GM18861 (cell line): ENCODE data around the gene TM4SF18.

ENCODE experiments used
- ATAC-seq: cut with Tn5 transposase; IDR thresholded peaks from one replicate; pipeline ENCODE4 v1.9.1; 2021; ENCODE audit not compliant: unreplicated experiment

Gene TM4SF18

DNA sequence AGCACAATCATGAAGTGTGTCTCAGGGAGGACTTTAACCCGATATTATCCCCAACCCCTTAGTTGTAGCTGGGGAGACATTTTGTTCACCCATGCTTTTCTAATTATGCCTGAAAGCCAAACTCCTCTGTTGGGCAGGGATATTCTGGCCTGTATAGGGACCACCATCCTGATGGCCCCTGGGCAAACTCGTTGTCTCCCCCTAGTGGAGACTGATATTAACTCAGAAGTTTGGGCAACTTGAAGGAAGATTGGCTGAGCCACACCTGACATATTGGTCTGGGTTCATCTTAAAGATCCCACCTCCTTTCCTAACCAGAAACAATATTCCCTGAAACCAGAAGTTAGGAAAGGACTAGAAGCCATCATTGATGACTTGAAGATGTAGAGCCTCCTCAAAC is 42.3 kb downstream of the TM4SF18 start:
- no peak for ATAC-seq

DNA sequence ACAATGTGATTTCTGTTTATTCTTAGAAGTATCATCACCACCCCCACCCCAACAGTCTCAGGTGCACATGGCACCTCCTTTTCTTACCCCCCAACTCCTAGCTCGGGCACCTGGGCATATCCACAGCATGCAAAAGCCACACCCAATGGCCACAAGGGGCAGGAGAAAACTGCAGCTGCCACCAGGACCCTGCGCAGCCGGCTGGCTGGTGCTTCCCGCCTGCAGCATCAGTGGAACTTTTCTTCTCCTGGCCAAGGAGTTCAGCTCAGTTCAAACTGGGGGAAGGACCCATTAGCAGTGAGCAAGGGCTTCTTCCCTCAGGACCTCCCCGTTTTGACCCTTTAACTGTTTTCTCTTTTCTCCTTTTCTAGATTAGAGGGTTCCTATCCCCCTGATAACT is 44.8 kb downstream of the TM4SF18 start:
- no peak for ATAC-seq

DNA sequence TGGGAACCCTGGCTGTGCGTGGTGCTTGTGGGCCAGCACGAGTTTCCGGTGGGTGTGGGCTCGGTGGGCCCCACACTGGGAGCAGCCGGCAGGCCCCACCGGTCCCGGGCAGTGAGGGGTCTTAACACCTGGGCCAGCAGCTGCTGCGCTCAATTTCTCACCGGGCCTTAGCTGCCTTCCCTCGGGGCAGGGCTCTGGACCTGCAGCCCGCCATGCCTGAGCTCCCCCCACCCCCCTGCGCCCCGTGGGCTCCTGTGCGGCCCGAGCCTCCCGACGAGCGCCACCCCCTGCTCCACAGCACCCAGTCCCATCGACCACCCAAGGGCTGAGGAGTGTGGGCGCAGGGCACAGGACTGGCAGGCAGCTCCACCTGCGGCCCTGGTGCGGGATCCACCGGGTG is 49.4 kb downstream of the TM4SF18 start:
- ATAC-seq, result no peak

DNA sequence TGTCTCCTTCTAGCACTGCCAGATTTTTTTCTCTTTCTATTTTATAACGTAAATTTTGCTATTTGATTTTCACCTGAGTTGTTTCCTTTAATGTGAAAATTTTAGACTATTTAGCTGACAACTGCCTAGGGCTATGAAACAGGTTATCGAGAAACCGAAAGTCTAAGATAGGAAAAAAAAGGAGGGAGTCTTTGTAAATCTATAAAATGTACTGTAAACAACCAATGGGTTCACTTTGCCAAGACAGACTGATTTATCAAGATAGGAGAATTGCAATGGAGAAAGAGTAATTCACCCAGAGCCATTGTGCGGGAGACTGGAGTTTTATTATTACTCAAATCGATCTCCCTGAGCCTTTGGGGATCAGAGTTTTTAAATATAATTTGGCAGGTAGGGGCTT is 50.0 kb downstream of the TM4SF18 start:
- no peak for ATAC-seq

DNA sequence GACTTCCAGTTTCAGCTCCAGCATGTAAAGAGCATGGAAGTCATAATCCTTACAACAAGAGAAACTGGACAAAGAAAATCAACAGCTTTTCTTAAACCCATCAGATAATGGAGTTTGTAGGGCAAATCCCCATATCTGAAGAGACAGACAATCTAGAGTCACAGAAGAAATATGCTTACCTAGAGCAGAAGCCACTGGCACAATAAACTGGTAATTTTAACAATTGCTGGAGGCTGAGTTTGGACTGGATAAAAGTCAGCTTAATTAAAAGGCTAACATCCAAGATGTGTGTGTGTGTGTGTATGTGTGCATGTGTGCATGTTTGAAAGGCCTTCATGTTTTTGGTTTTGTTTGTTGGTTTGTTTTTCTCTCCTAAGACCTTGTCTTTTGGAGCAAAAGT is 50.6 kb downstream of the TM4SF18 start:
- ATAC-seq, result no peak

DNA sequence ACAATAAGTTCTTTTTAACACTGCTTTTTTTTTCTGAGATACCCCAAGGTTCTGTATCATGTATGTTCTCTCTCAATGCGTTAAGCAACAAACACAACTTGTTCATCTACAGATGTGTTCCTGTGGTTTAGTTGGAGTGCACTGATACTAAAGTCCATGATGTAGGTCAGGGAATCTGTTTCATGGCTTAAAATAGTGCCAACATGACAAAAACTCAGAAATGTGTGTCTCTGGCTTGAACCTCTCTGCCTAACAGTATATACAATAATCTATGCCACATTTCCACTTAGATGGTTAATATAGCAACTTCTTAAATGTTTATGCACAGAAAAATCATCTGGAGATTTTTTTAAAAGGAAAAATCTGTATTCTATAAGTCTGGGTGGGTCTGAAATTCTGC is 51.1 kb downstream of the TM4SF18 start:
- ATAC-seq, result no peak

DNA sequence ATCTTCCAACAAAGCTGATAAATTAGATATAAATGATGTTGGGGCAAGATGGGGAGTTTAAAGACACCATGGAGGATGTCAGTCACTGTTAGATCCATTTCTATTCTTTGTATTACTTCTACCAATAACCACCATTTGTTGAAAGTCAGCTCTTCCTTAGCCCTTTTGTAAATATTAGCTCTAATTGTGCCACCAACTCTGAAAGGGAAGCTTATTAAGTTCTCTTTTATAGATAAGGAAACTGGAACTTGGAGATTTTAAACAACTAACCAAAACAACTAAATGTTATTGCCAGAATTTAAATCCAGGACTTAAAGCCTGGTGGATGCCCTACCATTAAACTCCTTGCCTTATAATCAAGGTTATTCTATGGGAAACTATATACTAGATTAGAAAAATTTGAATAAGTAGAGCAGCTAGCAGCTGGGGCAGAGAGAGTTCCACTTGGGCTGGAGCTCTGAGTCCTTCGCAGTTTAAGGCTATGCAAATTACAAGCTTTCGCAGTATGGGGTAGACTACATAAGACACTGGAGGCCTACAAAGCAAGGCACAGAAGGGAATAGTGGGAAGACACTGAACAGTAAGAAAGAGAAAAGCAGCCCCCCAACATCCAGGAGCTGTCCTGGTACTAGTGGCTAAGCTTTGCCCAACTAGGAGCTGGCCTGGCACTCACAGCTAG is 52.6 kb downstream of the TM4SF18 start:
- no peak for ATAC-seq

DNA sequence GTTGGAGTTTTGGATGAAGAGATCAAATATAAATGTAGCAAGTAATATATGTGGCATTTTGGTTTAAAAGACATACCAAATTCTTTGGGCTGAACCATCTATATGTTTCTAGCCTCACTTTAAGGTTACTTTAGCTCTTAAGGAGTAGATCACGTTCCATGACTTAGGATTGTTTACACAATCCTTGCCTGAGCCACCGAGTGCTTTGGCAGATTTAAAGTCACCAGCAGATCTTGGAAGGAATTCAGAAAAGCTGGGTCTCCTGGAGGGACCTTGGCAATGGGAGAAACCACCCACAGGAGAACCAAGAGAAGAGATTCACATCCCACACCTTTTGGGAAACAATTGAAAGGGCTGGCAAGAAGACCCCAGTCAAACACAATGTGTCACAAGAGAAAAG is 54.5 kb downstream of the TM4SF18 start:
- ATAC-seq, result no peak

DNA sequence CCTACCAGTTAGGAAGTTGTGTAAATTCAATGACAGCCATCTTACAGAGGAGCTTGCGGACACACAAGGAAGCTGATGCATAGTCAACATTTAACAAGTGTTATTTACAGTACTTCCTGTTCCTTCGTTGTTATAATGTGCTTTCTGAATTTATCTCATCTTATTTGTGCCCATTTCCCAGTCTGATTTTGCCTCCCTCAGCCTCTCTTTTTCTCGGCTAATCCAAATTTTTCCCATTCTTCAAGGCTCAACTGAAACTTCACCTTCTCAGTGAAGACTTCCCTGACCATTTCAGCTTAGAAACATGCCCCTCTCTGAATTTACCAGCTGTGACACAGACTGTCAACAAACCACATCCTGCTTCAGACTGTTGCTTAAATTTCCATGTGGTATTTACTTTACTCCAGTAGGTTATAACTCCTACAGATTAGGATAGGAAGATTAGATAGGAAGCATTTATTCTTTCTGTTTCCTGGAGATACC is 56.1 kb downstream of the TM4SF18 start:
- ATAC-seq, result peak; percentile 71

DNA sequence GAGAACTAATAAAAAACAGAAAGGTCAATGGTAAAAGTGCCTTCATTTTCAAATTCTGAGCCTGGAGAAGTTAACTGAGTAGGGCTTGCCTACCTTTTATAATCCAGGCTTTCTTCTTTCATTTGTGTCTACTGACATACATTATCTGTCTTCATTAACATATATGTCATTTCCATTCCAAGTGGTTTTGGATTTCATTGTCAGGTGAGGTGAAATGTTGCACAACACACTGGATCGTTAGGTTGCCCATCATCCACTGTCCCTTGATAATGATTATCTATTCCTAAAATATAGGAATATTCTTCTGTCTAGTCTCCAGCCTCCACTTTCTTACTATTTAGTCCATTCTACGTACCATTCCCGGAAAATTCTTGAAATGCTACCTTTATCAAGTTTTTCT is 56.8 kb downstream of the TM4SF18 start:
- ATAC-seq, result no peak

DNA sequence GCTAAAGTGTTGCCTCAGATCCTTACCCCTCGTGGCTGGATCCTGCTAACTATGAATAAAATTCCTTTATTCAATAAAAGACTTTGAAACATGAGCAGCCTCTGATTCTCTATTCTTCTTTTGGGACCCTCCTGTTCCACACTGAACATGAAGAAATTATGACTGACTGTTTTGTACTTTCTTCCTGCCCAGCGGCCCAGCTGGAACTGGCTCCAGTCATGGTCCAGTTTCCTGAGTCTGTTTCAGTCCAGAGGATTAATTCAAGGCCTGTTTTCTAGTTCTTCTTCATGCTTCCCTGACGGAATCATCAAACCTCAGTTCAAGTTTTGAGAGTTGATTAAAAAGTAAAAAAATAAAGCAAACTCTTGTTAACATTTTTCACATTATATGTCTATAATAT is 59.2 kb downstream of the TM4SF18 start:
- no peak for ATAC-seq

DNA sequence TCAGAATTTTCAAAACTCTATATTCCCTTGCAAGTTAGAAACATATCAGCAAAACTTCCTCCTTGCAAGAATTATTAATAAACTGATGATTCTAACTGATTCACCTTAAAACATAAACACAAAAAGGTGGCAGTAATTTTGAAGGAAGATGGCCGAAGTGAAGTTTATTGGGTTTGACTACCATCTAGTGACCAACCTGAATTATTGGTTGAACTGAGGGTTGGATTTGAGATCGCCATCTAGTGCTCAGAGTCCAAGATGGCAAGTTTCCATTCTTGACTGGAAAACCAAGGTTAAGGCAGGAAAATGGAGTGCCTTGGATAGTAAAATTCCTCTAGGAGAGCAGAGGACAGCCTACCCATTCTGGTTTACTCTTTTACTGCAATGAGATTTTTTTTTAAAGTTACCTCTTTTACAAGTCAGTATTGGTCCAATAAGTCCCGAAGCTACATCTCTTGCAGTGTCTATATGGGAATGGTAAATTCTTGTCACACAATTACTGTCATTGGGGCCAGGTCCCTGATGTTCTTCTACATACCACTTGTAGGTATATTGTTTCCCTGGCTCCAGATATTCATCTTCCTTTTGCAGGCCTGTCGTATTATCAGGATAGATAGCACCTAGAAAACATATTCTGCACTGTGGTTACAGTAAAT is 60.2 kb downstream of the TM4SF18 start:
- peak; percentile 76 for ATAC-seq

DNA sequence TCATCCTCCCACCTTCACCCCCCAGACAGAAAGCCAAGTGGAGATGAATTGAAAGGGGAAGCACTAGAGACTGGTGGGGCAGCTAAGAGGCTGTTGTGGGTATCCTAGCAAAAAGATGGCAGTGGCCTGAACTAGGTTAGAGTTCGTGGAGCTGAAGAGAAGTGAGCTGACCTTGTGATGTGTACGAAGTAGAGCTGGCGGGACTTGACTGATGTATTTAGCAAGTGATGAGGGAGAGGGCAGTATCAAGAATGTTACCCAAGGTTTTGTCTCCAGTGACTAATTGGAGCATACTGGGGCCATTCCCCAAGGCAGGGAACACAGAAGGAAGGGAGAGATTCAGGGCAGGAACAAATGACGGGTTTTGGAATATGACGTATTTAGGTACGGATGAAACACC is 61.8 kb downstream of the TM4SF18 start:
- no peak for ATAC-seq

DNA sequence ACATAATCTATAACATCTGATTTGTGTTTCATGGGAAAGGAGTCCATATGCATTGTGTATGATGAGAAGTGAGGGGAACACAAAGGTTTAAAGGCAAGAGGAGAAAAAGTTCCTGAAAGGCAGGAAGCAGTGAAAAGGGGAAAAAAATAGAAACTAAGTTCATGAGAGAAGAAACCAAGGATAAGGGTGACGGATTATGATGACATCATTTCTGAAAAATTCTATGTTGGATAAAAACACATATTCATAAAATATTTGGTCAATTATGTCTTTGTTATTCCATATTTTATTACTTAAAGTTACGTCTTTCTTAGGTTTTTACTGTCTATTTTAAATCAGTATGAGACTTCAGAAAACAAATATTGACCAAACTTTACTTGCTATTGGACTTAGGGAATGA is 63.3 kb downstream of the TM4SF18 start:
- no peak for ATAC-seq

DNA sequence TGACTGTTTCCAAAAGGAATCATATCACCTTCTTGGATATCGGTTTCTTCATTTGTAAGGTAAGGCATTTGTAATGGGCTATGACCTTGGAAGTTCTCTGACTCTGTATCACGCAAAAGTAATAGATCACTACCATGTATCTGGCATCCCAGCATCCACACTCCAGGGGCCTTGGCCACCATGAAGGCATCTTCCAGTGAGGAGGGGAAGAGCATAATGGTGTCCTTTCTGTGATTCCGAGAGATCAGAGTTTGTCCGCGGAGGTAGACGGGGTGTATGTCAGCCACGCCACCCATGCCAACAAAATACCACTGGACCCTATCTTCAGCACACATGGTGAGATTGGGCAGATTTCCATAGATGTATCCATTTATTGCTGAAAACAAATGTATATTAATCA is 63.7 kb downstream of the TM4SF18 start:
- no peak for ATAC-seq
